Motor neuron (in vitro differentiated cells): ENCODE data around the gene DIPK1A. TPM values are rescaled to one million over a fixed set of nuclear protein-coding genes. Genes with fewer than 3 reads are reported as not detected.

Experiments
- ATAC-seq, 8 experiments: fragments of 200-7000 bp; cut with Tn5 transposase; replicated peaks in 6 of 8; 2 replicates each; pipeline ENCODE4 v1.8.0; 2021; ENCODE audit warnings: mild to moderate bottlenecking in 8 of 8, moderate library complexity in 8 of 8
- H3K27ac ChIP-seq, 2 donors: fragments of 250-450 bp; sonication (Bioruptor Pico); 2 replicates each; pipeline ENCODE4 v1.9.0; 2021; ENCODE audit warnings: antibody characterized with exemption in 2 of 2, mild to moderate bottlenecking in 2 of 2, moderate library complexity in 1 of 2
- H3K4me1 ChIP-seq, 2 donors: fragments of 250-450 bp; sonication (Bioruptor Pico); replicated peaks in 1 of 2; 2 replicates each; pipeline ENCODE4 v1.6.1; 2021; ENCODE audit warnings: antibody characterized with exemption in 2 of 2, mild to moderate bottlenecking in 2 of 2, moderate library complexity in 1 of 2
- H3K4me3 ChIP-seq, 5 donors: fragments of 250-450 bp; sonication (Bioruptor Pico); 2 replicates each; pipeline ENCODE4 v1.9.0; 2021; ENCODE audit warnings: antibody characterized with exemption in 5 of 5, mild to moderate bottlenecking in 5 of 5, moderate library complexity in 4 of 5
- WGBS, 10 experiments: fragments of 450-650 bp; shearing (Covaris generic); methylation state at CpG; one replicate each; pipeline ENCODE4 v1.0.0; 2022; 5-methylcytosine and 5-hydroxymethylcytosine counted together
- in situ Hi-C, 9 experiments: fragments of 400-800 bp; cut with MboI; loops; one replicate each; pipeline ENCODE4 v1.15.0; 2021; ENCODE audit warnings: low sequenced_read_pairs in 9 of 9, low pct_unique_long_range_greater_than_20kb in 2 of 9; ENCODE audit not compliant: unreplicated experiment in 9 of 9
- total RNA-seq, 8 experiments: library from RNA; unstranded; fragments of 300-600 nt; gene quantifications; 2 replicates each; pipeline versions ENCODE4 v1.2.3 to v1.2.4, GENCODE V29; 2022

Gene DIPK1A
- total RNA-seq, 8 experiments from 2014 or later: 7.1 to 22.5 (median 10.2) TPM

GRCh38 chr1:92831368-92831761 lies 129.9 kb downstream of the DIPK1A start:
- Histone ChIP-seq H3K27ac (no peak overlapping the region), H3K4me3 (peak overlapping the region in 4 of 5 donors; percentile 68 to 95 (median 84)), H3K4me1 (peaks cover 18 to 21% of the 10 kb centered on the region in 2 donors)
- 0 to 72% (median 60%) methylated on average over 1 to 4 of the region's 4 CpGs; no CpG with 5 or more reads in 3 of the 10 experiments for WGBS, 10 experiments
- in situ Hi-C loops: no loop called here
- ATAC-seq: peak in 5 of 8 experiments; percentile 1 to 7 (median 3)

DNA sequence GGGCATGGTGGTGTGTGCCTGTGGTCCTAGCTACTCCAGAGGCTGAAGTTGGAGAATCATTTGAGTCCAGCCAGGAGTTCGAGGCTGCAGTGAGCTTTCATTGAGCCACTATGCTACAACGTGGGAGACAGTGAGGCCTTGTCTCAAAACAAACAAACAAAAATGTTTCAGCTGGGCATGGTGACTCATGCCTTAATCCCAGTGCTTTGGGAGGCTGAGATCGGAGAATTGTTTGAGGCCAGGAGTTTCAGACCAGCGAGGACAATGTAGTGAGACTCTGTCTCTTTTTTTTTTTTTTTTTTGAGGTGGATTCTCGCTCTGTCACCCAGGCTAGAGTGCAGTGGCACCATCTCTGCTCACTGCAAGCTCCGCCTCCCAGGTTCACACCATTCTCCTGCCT lies 134.5 kb downstream of the DIPK1A start:
- H3K27ac ChIP-seq: no peak overlapping the region
- H3K4me1 ChIP-seq: no peaks in the 10 kb centered on the region
- no peak for ATAC-seq
- WGBS, 10 experiments: 20 to 80% (median 64%) methylated on average over 1 to 5 of the region's 6 CpGs; no CpG with 5 or more reads in 5 of the 10 experiments
- H3K4me3 ChIP-seq: no peak overlapping the region
- in situ Hi-C loops: no loop called here

DNA sequence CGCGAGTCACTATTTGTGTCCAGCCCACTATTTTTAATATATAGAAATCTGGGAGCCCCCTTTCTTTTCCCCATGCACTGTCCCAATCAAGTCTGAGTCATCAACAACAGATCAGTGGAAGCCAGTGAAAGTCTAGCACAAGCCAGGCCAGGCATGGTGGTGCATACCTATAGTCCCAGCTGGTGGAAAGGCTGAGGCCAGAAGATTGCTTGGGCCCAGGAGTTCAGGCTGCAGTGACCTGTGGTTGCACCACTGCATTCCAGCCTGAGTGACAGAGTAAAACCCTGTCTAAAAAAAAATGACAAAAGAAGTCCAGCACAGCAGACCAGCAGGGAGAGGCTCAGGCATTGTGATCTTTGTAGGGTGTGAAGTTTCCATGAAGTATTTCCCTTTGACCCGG lies 138.4 kb downstream of the DIPK1A start:
- 43 to 100% (median 83%) methylated on average over 1 to 3 of the region's 3 CpGs; no CpG with 5 or more reads in 3 of the 10 experiments for WGBS, 10 experiments
- no peaks in the 10 kb centered on the region for H3K4me1 ChIP-seq
- H3K4me3 ChIP-seq: no peak overlapping the region
- H3K27ac ChIP-seq: no peak overlapping the region
- no peak for ATAC-seq
- in situ Hi-C loops: no loop called here

- WGBS, 10 experiments: 60 to 100% (median 82%) methylated on average over 1 to 3 of the region's 3 CpGs; no CpG with 5 or more reads in 1 of the 10 experiments
- Histone ChIP-seq H3K4me1 (no peaks in the 10 kb centered on the region), H3K27ac (no peak overlapping the region), H3K4me3 (no peak overlapping the region)
- in situ Hi-C loops: no loop called here
- ATAC-seq: no peak
Observed at GRCh38 chr1:92820551-92820950, 140.7 kb downstream of the DIPK1A start.

DNA sequence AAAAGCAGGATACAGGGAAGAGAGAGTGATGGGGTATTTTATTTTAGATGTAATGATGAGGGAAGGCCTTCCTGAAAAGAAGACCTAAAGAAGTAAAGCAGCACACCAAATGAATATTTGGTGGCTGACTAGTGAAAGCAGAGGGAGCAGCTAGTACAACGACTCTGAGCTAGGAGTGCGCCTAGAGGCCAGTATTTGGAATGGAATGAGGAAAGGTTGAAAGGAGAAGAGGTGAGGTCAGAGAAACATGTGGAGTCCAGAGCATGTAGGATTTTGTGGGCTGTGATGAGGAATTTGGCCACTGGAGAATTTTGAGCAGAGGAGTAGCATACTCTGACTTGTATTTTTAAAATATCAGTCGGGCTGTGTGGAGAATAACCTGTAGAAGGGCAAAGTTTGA lies 141.2 kb downstream of the DIPK1A start:
- in situ Hi-C loops: no loop called here
- H3K4me1 ChIP-seq: no peaks in the 10 kb centered on the region
- ATAC-seq: peak in 3 of 8 experiments; percentile 42 to 83 (median 42)
- no peak overlapping the region for H3K27ac ChIP-seq
- H3K4me3 ChIP-seq: no peak overlapping the region
- WGBS, 10 experiments: 30 to 86% (median 66%) methylated on average over 1 to 3 of the region's 3 CpGs; no CpG with 5 or more reads in 1 of the 10 experiments

- H3K27ac ChIP-seq: no peak overlapping the region
- ATAC-seq: peak in 3 of 8 experiments; percentile 53 to 66 (median 61)
- H3K4me3 ChIP-seq: no peak overlapping the region
- 76 to 100% (median 85%) methylated on average over 1 to 3 of the region's 3 CpGs; no CpG with 5 or more reads in 2 of the 10 experiments for WGBS, 10 experiments
- no peaks in the 10 kb centered on the region for H3K4me1 ChIP-seq
- in situ Hi-C loops: no loop called here
Observed at GRCh38 chr1:92817986-92818764, 143.1 kb downstream of the DIPK1A start.

GRCh38 chr1:92817137-92817697 lies 144.0 kb downstream of the DIPK1A start:
- ATAC-seq: no peak
- in situ Hi-C loops: no loop called here
- Histone ChIP-seq H3K4me3 (no peak overlapping the region), H3K4me1 (no peaks in the 10 kb centered on the region), H3K27ac (no peak overlapping the region)
- WGBS, 10 experiments: 0 to 70% (median 57%) methylated on average over 1 of the region's 1 CpG; no CpG with 5 or more reads in 5 of the 10 experiments

- ATAC-seq: no peak
Observed at GRCh38 chr1:92816732-92817131, 144.5 kb downstream of the DIPK1A start.

DNA sequence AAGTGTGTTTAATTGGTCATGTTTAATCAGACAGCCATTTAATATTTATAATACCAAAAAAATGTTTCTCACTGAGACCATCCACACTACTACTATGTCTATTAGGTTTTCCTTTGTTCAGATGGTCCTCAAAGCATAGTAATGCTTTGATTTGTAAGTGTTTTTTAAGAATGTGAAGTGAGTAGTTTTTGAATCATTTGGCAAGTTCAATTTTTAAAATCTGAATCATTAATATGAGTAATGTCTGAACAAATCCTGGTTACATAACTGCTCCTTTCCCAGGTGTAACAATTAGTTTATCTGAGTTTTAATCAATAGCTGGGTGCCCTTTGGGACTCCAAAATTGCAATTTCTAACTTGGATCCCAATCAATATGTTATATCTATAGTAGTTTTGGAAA lies 152.9 kb downstream of the DIPK1A start:
- no peaks in the 10 kb centered on the region for H3K4me1 ChIP-seq
- no peak overlapping the region for H3K4me3 ChIP-seq
- no peak for ATAC-seq
- H3K27ac ChIP-seq: no peak overlapping the region
- in situ Hi-C loops: no loop called here

More at GRCh38 chr1:92816732-92817131, 144.5 kb downstream of the DIPK1A start:
- WGBS, 10 experiments: 40 to 79% (median 65%) methylated on average over 1 to 2 of the region's 2 CpGs; no CpG with 5 or more reads in 3 of the 10 experiments
- H3K4me1 ChIP-seq: no peaks in the 10 kb centered on the region
- H3K4me3 ChIP-seq: no peak overlapping the region
- in situ Hi-C loops: no loop called here
- no peak overlapping the region for H3K27ac ChIP-seq

GRCh38 chr1:92805216-92805615 lies 156.0 kb downstream of the DIPK1A start:
- WGBS, 10 experiments: 29 to 100% (median 86%) methylated on average over 1 of the region's 1 CpG; no CpG with 5 or more reads in 4 of the 10 experiments
- no peak overlapping the region for H3K27ac ChIP-seq
- no peak for ATAC-seq
- H3K4me3 ChIP-seq: no peak overlapping the region
- in situ Hi-C loops: no loop called here
- no peaks in the 10 kb centered on the region for H3K4me1 ChIP-seq

DNA sequence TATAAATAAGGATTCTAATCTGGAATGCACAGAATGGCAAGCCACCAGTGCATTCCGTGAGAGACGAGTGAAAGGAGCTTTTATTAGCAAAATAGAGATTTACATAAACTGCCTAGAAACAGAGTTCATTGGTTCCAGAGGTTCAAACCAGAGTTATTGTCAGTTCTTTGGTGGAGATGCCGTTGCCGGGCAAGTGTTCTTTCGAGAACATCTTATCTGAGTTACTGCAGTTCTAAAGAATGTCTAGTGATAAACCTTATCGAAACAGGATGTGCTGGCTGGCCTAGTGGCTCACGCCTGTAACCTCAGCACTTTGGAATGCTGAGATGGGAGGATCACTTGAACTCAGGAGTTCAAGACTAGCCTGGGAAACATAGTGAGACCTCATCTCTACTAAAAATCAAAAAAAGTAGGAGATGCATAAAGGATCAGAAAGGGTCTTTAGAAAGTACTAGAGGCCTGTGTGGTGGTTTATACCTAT lies 156.5 kb downstream of the DIPK1A start:
- H3K27ac ChIP-seq: no peak overlapping the region
- peak in 3 of 8 experiments; percentile 99 to 100 (median 99) for ATAC-seq
- H3K4me1 ChIP-seq: no peaks in the 10 kb centered on the region
- no peak overlapping the region for H3K4me3 ChIP-seq
- WGBS, 10 experiments: 4 to 84% (median 64%) methylated on average over 1 to 7 of the region's 7 CpGs
- in situ Hi-C loops: no loop called here

GRCh38 chr1:92803140-92803887 lies 157.9 kb downstream of the DIPK1A start:
- in situ Hi-C loops: no loop called here
- H3K4me3 ChIP-seq: no peak overlapping the region
- ATAC-seq: no peak
- no peak overlapping the region for H3K27ac ChIP-seq
- 53 to 98% (median 83%) methylated on average over 2 to 7 of the region's 7 CpGs for WGBS, 10 experiments
- H3K4me1 ChIP-seq: no peaks in the 10 kb centered on the region

DNA sequence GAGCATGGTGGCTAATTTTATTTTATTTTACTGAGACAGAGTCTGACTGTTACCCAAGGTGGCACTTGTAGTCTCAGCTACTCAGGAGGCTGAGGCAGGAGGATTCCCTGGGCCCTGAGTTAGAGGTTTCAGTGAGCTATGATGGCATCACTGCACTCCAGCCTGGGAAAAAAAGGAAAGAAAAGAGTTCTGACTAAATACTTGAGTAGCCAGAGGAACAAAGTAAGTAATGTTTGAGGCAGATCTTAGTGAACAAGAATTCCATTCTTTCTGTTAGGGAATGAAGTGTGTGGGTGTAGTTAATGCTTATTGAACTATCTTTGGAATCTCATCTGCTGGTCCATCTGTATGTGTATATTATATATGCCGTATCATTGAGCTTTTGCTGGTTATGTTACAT lies 163.3 kb downstream of the DIPK1A start:
- no peaks in the 10 kb centered on the region for H3K4me1 ChIP-seq
- no peak for ATAC-seq
- WGBS, 10 experiments: 8 to 100% (median 92%) methylated on average over 1 of the region's 1 CpG; no CpG with 5 or more reads in 1 of the 10 experiments
- no peak overlapping the region for H3K4me3 ChIP-seq
- in situ Hi-C loops: no loop called here
- no peak overlapping the region for H3K27ac ChIP-seq
